ENCODE results near the gene TBXAS1.

GRCh38 chr7:139852482-139852845, 23.4 kb downstream of the TBXAS1 start:
- no peak for TF ChIP-seq POLR2A (IDR thresholded peaks at IDR 0.05)
- TF ChIP-seq, protein P1, sequence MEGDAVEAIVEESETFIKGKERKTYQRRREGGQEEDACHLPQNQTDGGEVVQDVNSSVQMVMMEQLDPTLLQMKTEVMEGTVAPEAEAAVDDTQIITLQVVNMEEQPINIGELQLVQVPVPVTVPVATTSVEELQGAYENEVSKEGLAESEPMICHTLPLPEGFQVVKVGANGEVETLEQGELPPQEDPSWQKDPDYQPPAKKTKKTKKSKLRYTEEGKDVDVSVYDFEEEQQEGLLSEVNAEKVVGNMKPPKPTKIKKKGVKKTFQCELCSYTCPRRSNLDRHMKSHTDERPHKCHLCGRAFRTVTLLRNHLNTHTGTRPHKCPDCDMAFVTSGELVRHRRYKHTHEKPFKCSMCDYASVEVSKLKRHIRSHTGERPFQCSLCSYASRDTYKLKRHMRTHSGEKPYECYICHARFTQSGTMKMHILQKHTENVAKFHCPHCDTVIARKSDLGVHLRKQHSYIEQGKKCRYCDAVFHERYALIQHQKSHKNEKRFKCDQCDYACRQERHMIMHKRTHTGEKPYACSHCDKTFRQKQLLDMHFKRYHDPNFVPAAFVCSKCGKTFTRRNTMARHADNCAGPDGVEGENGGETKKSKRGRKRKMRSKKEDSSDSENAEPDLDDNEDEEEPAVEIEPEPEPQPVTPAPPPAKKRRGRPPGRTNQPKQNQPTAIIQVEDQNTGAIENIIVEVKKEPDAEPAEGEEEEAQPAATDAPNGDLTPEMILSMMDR (IDR thresholded peaks at IDR 0.05 in 4 of 5, conservative IDR thresholded peaks at IDR 0.05 in 1 of 5) = no peak

Measured in gastrocnemius medialis (tissue), 4 donors.